GM23338 (cell line): ENCODE data around the gene PIM1. TPM values are rescaled to one million over a fixed set of nuclear protein-coding genes. Genes with fewer than 3 reads are reported as not detected.

Experiments used
- ATAC-seq: fragments of 200-7000 bp; cut with Tn5 transposase; 3 replicates; pipeline ENCODE4 v1.9.1; 2020
- DNase-seq: peaks from one replicate; pipeline ENCODE4 v3.0.0-alpha.2; 2015; ENCODE audit warnings: low spot score
- H2AFZ ChIP-seq: fragments of 200-600 bp; sonication (generic); 2 replicates; pipeline ENCODE4 v1.8.0; 2016; ENCODE audit warnings: antibody characterized with exemption, mild to moderate bottlenecking, moderate library complexity
- H3F3A ChIP-seq: fragments of 200-600 bp; sonication (generic); replicated peaks from 2 replicates; pipeline ENCODE4 v1.8.0; 2017; ENCODE audit warnings: antibody characterized with exemption, mixed run types, low read depth
- H3K27ac ChIP-seq: fragments of 200-600 bp; sonication (generic); 2 replicates; pipeline ENCODE4 v1.6.1; 2016; ENCODE audit warnings: low read depth
- H3K27me3 ChIP-seq: fragments of 200-600 bp; sonication (generic); 2 replicates; pipeline ENCODE4 v1.8.0; 2016; ENCODE audit warnings: mild to moderate bottlenecking, mixed run types, moderate library complexity; ENCODE audit not compliant: insufficient read depth
- H3K36me3 ChIP-seq: fragments of 200-600 bp; sonication (generic); 2 replicates; pipeline ENCODE4 v1.8.0; 2016; ENCODE audit warnings: mild to moderate bottlenecking; ENCODE audit not compliant: insufficient read depth
- H3K4me1 ChIP-seq: fragments of 200-600 bp; sonication (generic); 2 replicates; pipeline ENCODE4 v1.8.0; 2016; ENCODE audit warnings: mild to moderate bottlenecking, moderate library complexity; ENCODE audit not compliant: insufficient read depth
- H3K4me2 ChIP-seq: fragments of 200-600 bp; sonication (generic); 2 replicates; pipeline ENCODE4 v1.7.1; 2017; ENCODE audit warnings: mixed run types
- H3K4me3 ChIP-seq: fragments of 200-600 bp; sonication (generic); 2 replicates; pipeline ENCODE4 v1.6.1; 2016; ENCODE audit warnings: mixed run types
- H3K79me2 ChIP-seq: fragments of 200-600 bp; sonication (generic); replicated peaks from 2 replicates; pipeline ENCODE4 v1.8.0; 2017; ENCODE audit warnings: mild to moderate bottlenecking; ENCODE audit not compliant: insufficient read depth
- H3K9me2 ChIP-seq: fragments of 200-600 bp; sonication (generic); 2 replicates; pipeline ENCODE4 v1.8.0; 2017; ENCODE audit not compliant: insufficient read depth
- H4K20me1 ChIP-seq: fragments of 200-600 bp; sonication (generic); replicated peaks from 2 replicates; pipeline ENCODE4 v1.8.0; 2017; ENCODE audit warnings: mild to moderate bottlenecking; ENCODE audit not compliant: insufficient read depth
- H3K27ac Mint-ChIP-seq: 2 replicates; pipeline ENCODE4 v1.8.0; 2020; ENCODE audit warnings: inconsistent platforms, mild to moderate bottlenecking, moderate library complexity, mixed read lengths
- H3K27me3 Mint-ChIP-seq: 3 replicates; pipeline ENCODE4 v1.8.0; 2022; ENCODE audit warnings: low read depth, mild to moderate bottlenecking, moderate library complexity, mixed read lengths, inconsistent platforms; ENCODE audit not compliant: insufficient read depth, poor library complexity
- H3K36me3 Mint-ChIP-seq: 3 replicates; pipeline ENCODE4 v1.8.0; 2021; ENCODE audit warnings: low read depth, mild to moderate bottlenecking, inconsistent platforms, moderate library complexity, mixed read lengths
- H3K4me1 Mint-ChIP-seq: 3 replicates; pipeline ENCODE4 v1.8.0; 2020; ENCODE audit warnings: mild to moderate bottlenecking, inconsistent platforms, mixed read lengths
- H3K4me3 Mint-ChIP-seq: 3 replicates; pipeline ENCODE4 v1.8.0; 2021; ENCODE audit warnings: moderate library complexity, mild to moderate bottlenecking, inconsistent platforms, mixed read lengths
- H3K9me3 Mint-ChIP-seq: 3 replicates; pipeline ENCODE4 v1.8.0; 2020; ENCODE audit warnings: moderate library complexity, mild to moderate bottlenecking, inconsistent platforms, mixed read lengths
- CTCF ChIP-seq, 2 experiments: fragments of 200-600 bp in 1 of 2; sonication (generic) in 1 of 2; conservative IDR thresholded peaks; 2 replicates each; pipeline versions ENCODE4 v1.5.1 to v1.6.1; 2016 to 2017; ENCODE audit warnings: antibody characterized with exemption in 2 of 2, low read depth in 2 of 2, mild to moderate bottlenecking in 2 of 2, moderate library complexity in 1 of 2
- JUNB ChIP-seq: IDR thresholded peaks from one replicate; pipeline ENCODE4 v1.6.1; 2016; ENCODE audit warnings: antibody characterized with exemption; ENCODE audit not compliant: unreplicated experiment
- NANOG ChIP-seq: IDR thresholded peaks from 2 replicates; pipeline ENCODE4 v1.6.1; 2016; ENCODE audit warnings: antibody characterized with exemption, borderline replicate concordance
- POLR2AphosphoS5 ChIP-seq: IDR thresholded peaks from 2 replicates; pipeline ENCODE4 v1.6.1; 2016; ENCODE audit warnings: antibody characterized with exemption, low read depth
- REST ChIP-seq: IDR thresholded peaks from one replicate; pipeline ENCODE4 v1.6.1; 2018; ENCODE audit warnings: antibody characterized with exemption; ENCODE audit not compliant: unreplicated experiment
- polyA plus RNA-seq: library from polyadenylated mRNA; unstranded; fragments of >200 nt; fragmentation: Nextera tagmentation; extraction: Ambion mirVana; gene quantifications from 2 replicates; pipeline ENCODE4 v1.2.1, GENCODE V29; 2016
- total RNA-seq: library from RNA; depleted of rRNA; stranded (reverse); fragments of >200 nt; shearing (Covaris generic); gene quantifications from 2 replicates; pipeline ENCODE4 v1.2.3, GENCODE V29; 2014

Gene PIM1
- total and polyA plus RNA-seq, 2 experiments from 2014 or later: 46.0 to 74.2 TPM

- TF ChIP-seq REST: no peak
- TF ChIP-seq CTCF (conservative IDR thresholded peaks at IDR 0.05; ENCODE audit: low read depth in 2 of 2): no peak
- no peak for TF ChIP-seq NANOG
- no peak for TF ChIP-seq JUNB
These were observed 39.2 kb upstream of the PIM1 start (continued) for GRCh38 chr6:37130704-37131103.

- Histone ChIP-seq H4K20me1 (peaks cover 4% of the 10 kb centered on the region; the same call in 1 of the 2 replicates), H3K4me1 (peaks cover 69% of the 10 kb centered on the region), H3K79me2 (peaks cover 79% of the 10 kb centered on the region), H3K4me2 (peak overlapping the region; percentile 65), H3K27ac (peak overlapping the region; percentile 85), H3K36me3 (peaks cover 8% of the 10 kb centered on the region), H3F3A (peaks cover 14% of the 10 kb centered on the region), H3K27me3 (no peaks in the 10 kb centered on the region), H3K9me2 (no peaks in the 10 kb centered on the region), H2AFZ (no peak overlapping the region), H3K4me3 (peak overlapping the region; percentile 26)
- DNase-seq (no peak), ATAC-seq (peak; percentile 5)
- Mint-ChIP-seq H3K36me3 (peaks cover 53% of the 10 kb centered on the region), H3K4me3 (peak overlapping the region; percentile 8; the same call in 1 of the 3 replicates), H3K27ac (peak overlapping the region; percentile 85), H3K9me3 (no peaks in the 10 kb centered on the region), H3K4me1 (peaks cover 70% of the 10 kb centered on the region), H3K27me3 (peaks cover 6% of the 10 kb centered on the region)
- TF ChIP-seq CTCF (conservative IDR thresholded peaks at IDR 0.05; ENCODE audit: low read depth in 2 of 2) (no peak), POLR2AphosphoS5 (peak; percentile 50; the same call in 1 of the 2 replicates)
These were observed 38.6 kb upstream of the PIM1 start for GRCh38 chr6:37131104-37131959.
